H1 (cell line): ENCODE data around the gene FTMT. TPM values are rescaled to one million over a fixed set of nuclear protein-coding genes. Genes with fewer than 3 reads are reported as not detected.

ENCODE experiments used
- ASH2L ChIP-seq: fragments of 200-600, 300-600 bp; sonication (generic); IDR thresholded peaks from one replicate; pipeline ENCODE4 v1.7.1; 2017; ENCODE audit warnings: low read length
- CHD2 ChIP-seq: IDR thresholded peaks from 2 replicates; pipeline ENCODE4 v1.6.1; 2012; ENCODE audit warnings: low read length, improper control_type of control experiment
- CREB1 ChIP-seq: IDR thresholded peaks from 2 replicates; pipeline ENCODE4 v1.6.1; 2012; ENCODE audit warnings: inconsistent platforms
- MAFK ChIP-seq: IDR thresholded peaks from 2 replicates; pipeline ENCODE4 v1.6.1; 2012; ENCODE audit warnings: low read depth, mild to moderate bottlenecking, improper control_type of control experiment, low read length
- RAD21 ChIP-seq, 2 experiments: IDR thresholded peaks in 1 of 2; conservative IDR thresholded peaks in 1 of 2; 2 replicates each; pipeline ENCODE4 v1.6.1; 2011; ENCODE audit warnings: low read depth in 2 of 2, low read length in 2 of 2, improper control_type of control experiment in 1 of 2, inconsistent platforms in 1 of 2, mild to moderate bottlenecking in 1 of 2, moderate library complexity in 1 of 2
- polyA plus RNA-seq, 7 experiments: library from polyadenylated mRNA; depleted of rRNA in 3 of 7; stranded (reverse) in 5 of 7; unstranded in 2 of 7; fragments of >200 nt in 5 of 7; fragments of 200-250 nt in 2 of 7; gene quantifications; 1 replicate in 5 of 7; 2 replicates in 1 of 7; 4 replicates in 1 of 7; pipeline versions ENCODE4 v1.2.1 to v1.2.3, GENCODE V29; 2011 to 2013; ENCODE audit warnings: missing spikeins in 2 of 7, mixed read lengths in 2 of 7
- total RNA-seq: library from RNA; stranded (reverse); fragmentation: NEBNext Ultra II Directional; extraction: Animal tissue kit (Norgen Biotek cat#: 25700); gene quantifications from 2 replicates; pipeline ENCODE4 v1.2.1, GENCODE V29; 2021
- TF ChIP-seq, protein P1 (sequence below): IDR thresholded peaks from 2 replicates; pipeline ENCODE4 v1.6.1; 2012; ENCODE audit warnings: inconsistent platforms

The FTMT gene
- total and polyA plus RNA-seq, 2 of the 8 experiments (the other 6 are each of a cell fraction or from before 2014, with no cell fraction given), result not detected

GRCh38 chr5:121833617-121834016 is 18.1 kb upstream of the FTMT start (continued):
- TF ChIP-seq, protein P1, sequence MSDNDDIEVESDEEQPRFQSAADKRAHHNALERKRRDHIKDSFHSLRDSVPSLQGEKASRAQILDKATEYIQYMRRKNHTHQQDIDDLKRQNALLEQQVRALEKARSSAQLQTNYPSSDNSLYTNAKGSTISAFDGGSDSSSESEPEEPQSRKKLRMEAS, result no peak
- no peak for TF ChIP-seq ASH2L
- TF ChIP-seq CHD2, result no peak
- no peak for TF ChIP-seq CREB1
- TF ChIP-seq MAFK, result no peak
- TF ChIP-seq RAD21 (IDR thresholded peaks at IDR 0.05 in 1 of 2, conservative IDR thresholded peaks at IDR 0.05 in 1 of 2; ENCODE audit: low read depth in 2 of 2, low read length in 2 of 2), result no peak
